ENCODE data around the gene CLBA1.
A peak's percentile ranks its signal among the peaks of the same experiment; 100 is the strongest.
"Not testable (repeated sequence)": the region's sequence is repeated elsewhere in the genome, so short reads cannot be mapped to it uniquely, and the experiment has no call there.

The CLBA1 gene

GRCh38 chr14:105022276-105022670 is 36.7 kb downstream of the CLBA1 start:
- no peak for DNase-seq (ENCODE audit: low spot score)

GRCh38 chr14:105023144-105023543 is 37.6 kb downstream of the CLBA1 start:
- DNase-seq (ENCODE audit: low spot score), result no peak

- no peak for DNase-seq (ENCODE audit: low spot score)
Measured at GRCh38 chr14:105023791-105024480, 38.3 kb downstream of the CLBA1 start.

- no peak for DNase-seq (ENCODE audit: low spot score)
Measured at GRCh38 chr14:105025429-105025828, 39.8 kb downstream of the CLBA1 start.

- no peak for DNase-seq (ENCODE audit: low spot score)
Measured at GRCh38 chr14:105026033-105026785, 40.6 kb downstream of the CLBA1 start.

- DNase-seq (ENCODE audit: low spot score), result no peak
Measured at GRCh38 chr14:105026802-105027563, 41.4 kb downstream of the CLBA1 start.

GRCh38 chr14:105027718-105028117 is 42.1 kb downstream of the CLBA1 start:
- DNase-seq (ENCODE audit: low spot score), result not testable (repeated sequence)

- DNase-seq (ENCODE audit: low spot score), result no peak
Measured at GRCh38 chr14:105028251-105028927, 42.8 kb downstream of the CLBA1 start.

GRCh38 chr14:105029402-105029801 is 43.8 kb downstream of the CLBA1 start:
- DNase-seq (ENCODE audit: low spot score), result no peak

GRCh38 chr14:105030194-105030593 is 44.6 kb downstream of the CLBA1 start:
- no peak for DNase-seq (ENCODE audit: low spot score)

- DNase-seq (ENCODE audit: low spot score), result no peak
Measured at GRCh38 chr14:105030836-105031396, 45.3 kb downstream of the CLBA1 start.

GRCh38 chr14:105032451-105032901 is 46.9 kb downstream of the CLBA1 start:
- not testable (repeated sequence) for DNase-seq (ENCODE audit: low spot score)

GRCh38 chr14:105033412-105033900 is 47.9 kb downstream of the CLBA1 start:
- not testable (repeated sequence) for DNase-seq (ENCODE audit: low spot score)

GRCh38 chr14:105034315-105035039 is 48.9 kb downstream of the CLBA1 start:
- DNase-seq (ENCODE audit: low spot score), result no peak

GRCh38 chr14:105035616-105036015 is 50.0 kb downstream of the CLBA1 start:
- not testable (repeated sequence) for DNase-seq (ENCODE audit: low spot score)

- peak; percentile 18 for DNase-seq (ENCODE audit: low spot score)
Measured at GRCh38 chr14:105039458-105040205, 54.0 kb downstream of the CLBA1 start.

GRCh38 chr14:105041841-105042765 is 56.5 kb downstream of the CLBA1 start:
- no peak for DNase-seq (ENCODE audit: low spot score)

GRCh38 chr14:105042813-105043212 is 57.2 kb downstream of the CLBA1 start:
- DNase-seq (ENCODE audit: low spot score), result no peak

GRCh38 chr14:105043641-105044040 is 58.1 kb downstream of the CLBA1 start:
- no peak for DNase-seq (ENCODE audit: low spot score)

Data from SK-N-DZ (cell line).